Stimulated activated CD8-positive, alpha-beta memory T cell treated with anti-CD3 and anti-CD28 coated beads, Interleukin-4, amount 100 ng/mL, for 48 hours (primary cell): Measurements from ENCODE around the gene WSB2.
"Not testable (repeated sequence)": the region's sequence is repeated elsewhere in the genome, so short reads cannot be mapped to it uniquely, and the experiment has no call there.

Experiments
- DNase-seq: peaks from one replicate; pipeline ENCODE4 v3.0.0-alpha.2; 2020

Gene WSB2

GRCh38 chr12:118034429-118035189, 26.4 kb downstream of the WSB2 start:
- DNase-seq: no peak

- no peak for DNase-seq
Measured at GRCh38 chr12:118033902-118034301, 27.1 kb downstream of the WSB2 start.

- no peak for DNase-seq
Measured at GRCh38 chr12:118033323-118033722, 27.7 kb downstream of the WSB2 start.

- no peak for DNase-seq
Measured at GRCh38 chr12:118032188-118032587, 28.8 kb downstream of the WSB2 start.

GRCh38 chr12:118029166-118029565, 31.8 kb downstream of the WSB2 start:
- no peak for DNase-seq

- no peak for DNase-seq
Measured at GRCh38 chr12:118025168-118025567, 35.8 kb downstream of the WSB2 start.

- DNase-seq: no peak
Measured at GRCh38 chr12:118023301-118023860, 37.6 kb downstream of the WSB2 start.

GRCh38 chr12:118022728-118023109, 38.3 kb downstream of the WSB2 start:
- DNase-seq: no peak

- DNase-seq: not testable (repeated sequence)
Measured at GRCh38 chr12:118022097-118022727, 38.8 kb downstream of the WSB2 start.

GRCh38 chr12:118020036-118020435, 40.9 kb downstream of the WSB2 start:
- DNase-seq: no peak

- DNase-seq: no peak
Measured at GRCh38 chr12:118017926-118018325, 43.1 kb downstream of the WSB2 start.

GRCh38 chr12:118016424-118017264, 44.3 kb downstream of the WSB2 start, which contains the start of gene RFC5:
TSS of gene RFC5 (plus strand) at chr12:118016703. CDS start at chr12:118016828, 125 bp downstream.
- DNase-seq: peak; percentile 99

GRCh38 chr12:118015944-118016343, 45.0 kb downstream of the WSB2 start:
- DNase-seq: no peak

- no peak for DNase-seq
Measured at GRCh38 chr12:118015306-118015705, 45.7 kb downstream of the WSB2 start.

GRCh38 chr12:118013283-118013682, 47.7 kb downstream of the WSB2 start:
- DNase-seq: no peak

- DNase-seq: no peak
Measured at GRCh38 chr12:118011961-118012360, 49.0 kb downstream of the WSB2 start.

GRCh38 chr12:118011377-118011776, 49.6 kb downstream of the WSB2 start:
- DNase-seq: no peak

- no peak for DNase-seq
Measured at GRCh38 chr12:118010903-118011302, 50.1 kb downstream of the WSB2 start.

- not testable (repeated sequence) for DNase-seq
Measured at GRCh38 chr12:117999806-118000205, 61.2 kb downstream of the WSB2 start.

GRCh38 chr12:117998719-117999118, 62.3 kb downstream of the WSB2 start:
- DNase-seq: no peak

GRCh38 chr12:117994551-117995438, 66.2 kb downstream of the WSB2 start:
- DNase-seq: no peak
